Stimulated activated CD4-positive, alpha-beta T cell treated with anti-CD3 and anti-CD28 coated beads, Interleukin-4, amount 100 ng/mL, for 1 hour (primary cell): ENCODE results near the gene PPP1R8.
"Not testable (repeated sequence)": the region's sequence is repeated elsewhere in the genome, so short reads cannot be mapped to it uniquely, and the experiment has no call there.

Experiments used
- DNase-seq: peaks from one replicate; pipeline ENCODE4 v3.0.0-alpha.2; 2020

Gene PPP1R8

DNA sequence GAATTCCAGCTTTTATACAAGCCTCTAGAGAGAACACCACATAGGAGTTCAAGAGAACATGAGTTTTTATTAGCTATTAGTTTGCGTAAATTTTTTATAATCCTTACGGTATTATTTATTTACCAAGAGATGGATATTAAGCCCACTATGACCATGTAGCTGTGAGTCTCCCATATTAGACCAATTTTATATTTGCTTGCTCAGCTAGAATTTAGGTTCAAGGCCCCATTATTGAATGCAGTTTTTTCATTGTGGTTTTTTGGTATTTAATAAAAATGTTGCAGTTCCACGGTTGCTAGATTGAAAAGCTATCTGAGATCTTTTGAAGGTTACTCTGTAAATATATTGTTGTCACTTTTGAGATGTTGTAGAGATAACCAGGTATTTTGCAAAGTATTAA is 2.9 kb downstream of the PPP1R8 start:
- DNase-seq, result no peak

DNA sequence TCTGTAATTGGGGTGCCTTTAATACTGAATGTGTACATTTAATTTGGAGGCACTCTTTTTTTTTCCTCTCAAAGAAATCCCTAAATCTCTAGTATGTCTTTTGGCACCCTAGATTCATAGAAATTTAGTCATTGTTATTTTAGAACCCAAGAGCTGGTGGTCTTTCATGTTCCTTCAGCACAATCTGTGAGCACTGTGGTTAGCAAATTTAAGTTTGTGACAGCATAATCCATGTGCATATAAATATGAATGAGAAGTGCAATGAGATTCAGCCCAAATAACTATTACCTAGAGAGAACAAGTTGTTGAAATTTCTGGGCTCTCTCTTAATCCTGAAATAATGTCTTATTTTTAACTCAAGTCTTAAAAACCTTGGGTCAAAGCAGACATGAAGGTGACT is 4.5 kb downstream of the PPP1R8 start:
- no peak for DNase-seq

DNA sequence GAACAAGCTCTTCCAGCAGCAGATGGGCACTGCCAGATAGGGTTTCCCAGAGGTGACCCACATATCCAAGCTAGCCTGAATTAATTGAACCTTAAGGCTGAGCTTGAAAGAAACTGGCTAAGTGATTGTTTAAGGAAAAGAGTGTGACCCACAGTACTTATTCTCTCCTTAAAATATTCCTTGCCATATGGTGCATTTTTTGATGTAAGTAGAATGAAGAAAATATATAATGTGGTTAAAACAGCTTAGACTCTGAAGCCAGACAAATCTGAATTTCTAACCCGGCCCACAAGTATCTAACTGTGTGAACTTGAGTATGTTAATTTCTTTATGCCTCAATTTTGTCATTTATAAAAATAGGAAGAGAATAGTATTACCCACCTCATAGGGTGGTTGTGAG is 4.9 kb downstream of the PPP1R8 start:
- no peak for DNase-seq

DNA sequence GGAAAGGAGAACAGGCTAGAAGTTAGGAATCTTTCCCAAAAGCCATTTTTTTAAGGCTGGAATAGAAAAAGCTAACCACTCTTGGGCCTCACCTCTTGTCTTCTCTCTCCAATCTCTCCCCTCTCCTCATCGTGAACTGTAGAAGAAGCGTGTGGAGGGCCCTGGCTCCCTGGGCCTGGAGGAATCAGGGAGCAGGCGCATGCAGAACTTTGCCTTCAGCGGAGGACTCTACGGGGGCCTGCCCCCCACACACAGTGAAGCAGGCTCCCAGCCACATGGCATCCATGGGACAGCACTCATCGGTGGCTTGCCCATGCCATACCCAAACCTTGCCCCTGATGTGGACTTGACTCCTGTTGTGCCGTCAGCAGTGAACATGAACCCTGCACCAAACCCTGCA is 19.4 kb downstream of the PPP1R8 start:
- DNase-seq, result no peak

DNA sequence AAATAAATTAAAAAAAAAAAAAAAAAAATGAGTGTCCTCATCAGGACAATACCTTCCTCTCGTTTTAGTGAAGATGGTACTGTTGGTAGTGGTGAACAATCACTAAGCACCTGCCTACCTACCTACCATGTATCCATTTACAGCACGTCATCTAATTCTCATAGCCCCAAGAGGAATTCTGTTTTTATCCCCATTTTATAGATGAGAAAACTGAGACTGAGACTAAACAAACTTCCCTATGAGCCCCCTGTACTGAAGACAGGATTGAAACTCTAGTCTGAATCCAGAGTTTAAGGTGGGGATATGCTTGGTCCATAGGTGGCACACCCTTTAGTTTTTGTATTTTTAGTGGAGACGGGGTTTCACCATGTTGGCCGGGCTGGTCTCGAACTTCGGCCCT is 24.5 kb downstream of the PPP1R8 start:
- DNase-seq, result no peak

DNA sequence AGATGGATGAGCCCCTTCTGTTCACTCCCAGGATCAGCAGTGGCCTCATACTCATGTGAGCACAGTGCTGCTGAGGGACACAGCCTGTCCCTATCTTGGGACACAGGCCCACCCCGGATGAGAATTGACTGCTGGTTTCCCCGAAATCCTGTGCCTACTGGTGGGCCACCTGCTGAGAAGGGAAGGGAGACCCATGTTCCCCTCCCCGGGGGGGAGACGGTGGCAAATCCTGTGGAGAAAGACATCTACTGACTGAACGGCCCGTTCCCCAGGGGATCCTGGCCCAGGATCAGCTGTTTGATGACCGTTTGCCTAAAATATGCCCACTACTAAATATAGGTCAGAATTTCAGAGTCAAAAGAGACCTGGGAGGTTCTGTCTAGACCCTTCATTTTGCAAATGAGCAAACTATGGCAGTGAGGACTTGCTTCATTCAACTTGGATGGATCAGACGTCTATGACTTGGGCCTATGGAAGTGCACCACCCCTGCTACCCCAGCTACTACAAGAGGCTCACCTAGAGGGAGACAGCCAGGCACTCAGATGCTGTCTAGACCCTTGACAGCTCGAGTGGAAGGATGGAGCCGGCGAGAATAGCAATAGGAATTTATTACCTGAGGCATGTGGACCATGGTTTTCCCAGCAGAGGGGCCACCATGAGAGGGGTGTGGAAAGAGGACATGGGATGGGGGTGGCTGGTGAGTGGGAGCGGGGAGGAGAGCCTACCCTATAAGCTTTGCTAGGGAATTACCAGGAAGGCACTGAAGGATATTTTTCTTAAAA is 26.2 kb downstream of the PPP1R8 start:
- DNase-seq, result no peak

DNA sequence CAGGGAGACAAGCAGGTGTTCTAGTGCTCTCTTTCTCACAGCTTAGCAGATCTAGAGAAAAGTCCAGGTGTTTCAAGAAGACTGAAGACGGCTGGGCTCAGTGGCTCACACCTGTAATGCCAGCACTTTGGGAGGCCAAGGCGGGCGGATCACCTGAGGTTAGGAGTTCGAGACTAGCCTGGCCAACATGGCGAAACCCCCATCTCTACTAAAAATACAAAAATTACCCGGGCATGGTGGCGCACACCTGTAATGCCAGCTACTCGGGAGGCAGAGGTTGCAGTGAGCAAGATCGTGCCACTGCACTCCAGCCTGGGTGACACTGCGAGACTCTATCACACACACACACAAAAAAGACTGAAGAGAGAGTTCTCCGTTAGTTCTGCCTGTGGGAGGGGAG is 27.0 kb downstream of the PPP1R8 start:
- not testable (repeated sequence) for DNase-seq

DNA sequence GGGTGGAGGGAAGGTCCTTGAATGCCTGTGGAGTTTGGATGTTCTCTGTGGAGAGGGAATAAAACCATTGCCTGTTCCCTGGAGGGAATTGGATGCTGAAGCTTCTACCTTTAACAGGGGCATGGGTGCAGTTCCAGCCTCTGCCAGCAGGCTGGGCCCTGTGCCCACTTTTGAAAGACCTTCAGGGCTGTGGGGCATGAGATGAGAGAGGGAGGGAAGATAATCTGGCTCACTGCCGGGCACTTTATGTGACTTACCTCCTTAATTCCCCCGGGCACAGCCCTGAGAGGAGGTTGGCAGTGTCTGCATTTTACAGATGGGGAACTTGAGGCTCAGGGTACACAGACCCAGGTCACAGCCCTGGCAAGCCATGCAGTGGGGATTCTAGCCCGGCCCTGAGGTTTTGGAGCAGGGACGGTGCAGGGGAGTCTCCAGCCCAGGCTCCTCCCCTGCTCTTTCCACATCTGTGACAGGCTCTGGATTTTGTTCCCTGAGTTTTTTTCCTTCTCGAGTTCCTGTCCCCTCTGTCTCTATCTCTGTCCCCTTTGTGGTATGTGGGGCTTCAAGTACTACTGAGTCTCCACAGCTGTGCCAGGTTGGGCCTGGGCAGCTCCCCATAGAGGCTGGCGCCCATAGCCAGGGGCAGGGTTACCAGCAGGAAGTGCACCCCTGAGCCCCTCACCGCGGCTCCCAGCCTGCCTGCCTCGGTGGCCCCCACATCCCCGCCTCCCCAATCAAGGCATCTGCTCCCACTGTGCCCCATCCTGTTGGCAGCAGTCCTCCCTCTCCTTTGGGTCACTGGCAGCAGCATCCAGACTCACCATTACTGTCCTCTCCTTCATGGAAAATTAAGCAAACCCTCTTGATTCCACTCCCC is 27.7 kb downstream of the PPP1R8 start:
- DNase-seq, result peak; percentile 87

DNA sequence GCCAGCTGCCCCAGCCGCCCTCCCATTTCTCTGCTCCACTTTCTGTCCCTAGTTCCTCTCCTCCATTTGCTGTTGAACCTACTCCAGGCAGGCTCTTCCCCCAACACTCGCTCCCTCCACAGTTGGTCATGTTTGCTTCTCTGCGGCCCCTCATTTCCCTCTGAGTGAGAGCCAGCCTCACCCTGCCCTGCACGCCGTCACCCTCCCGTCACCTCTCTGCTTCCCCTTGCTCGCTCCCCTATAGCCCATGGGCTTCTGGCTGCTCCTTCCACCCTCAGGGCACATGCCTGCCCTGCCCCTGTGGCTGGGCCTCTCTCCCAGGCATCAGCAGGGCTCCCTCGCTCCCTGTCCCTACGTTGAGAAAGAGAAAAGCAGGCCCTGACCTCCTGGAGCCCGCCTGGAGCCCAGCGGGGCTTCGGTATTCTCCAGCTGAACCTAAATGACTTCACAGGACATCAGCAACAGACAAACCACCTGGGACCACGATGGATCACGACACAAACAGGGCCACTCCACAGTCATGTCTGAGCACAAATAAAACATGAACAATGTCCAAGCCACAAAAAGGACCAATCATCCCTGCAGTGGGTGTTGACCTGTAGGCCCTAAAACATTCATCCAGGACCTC is 28.5 kb downstream of the PPP1R8 start:
- no peak for DNase-seq

DNA sequence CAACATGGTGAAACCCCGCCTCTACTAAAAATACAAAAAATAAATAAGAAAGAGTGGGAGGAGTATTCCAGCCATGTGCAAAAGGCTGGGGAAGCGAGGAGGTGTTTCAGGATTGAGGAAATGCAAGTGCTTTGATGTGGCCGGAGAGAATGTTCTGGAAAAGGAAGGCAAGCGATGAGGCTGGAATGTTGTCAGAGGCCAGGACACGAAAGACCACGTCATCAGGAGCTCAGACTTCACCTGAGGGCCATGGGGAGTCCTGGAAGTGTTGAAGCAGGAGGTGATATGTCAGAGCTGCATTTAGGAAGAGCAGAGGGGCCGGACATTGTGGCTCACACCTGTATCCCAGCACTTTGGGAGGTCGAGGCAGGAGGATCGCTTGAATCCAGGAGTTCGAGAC is 30.9 kb downstream of the PPP1R8 start:
- DNase-seq, result no peak

DNA sequence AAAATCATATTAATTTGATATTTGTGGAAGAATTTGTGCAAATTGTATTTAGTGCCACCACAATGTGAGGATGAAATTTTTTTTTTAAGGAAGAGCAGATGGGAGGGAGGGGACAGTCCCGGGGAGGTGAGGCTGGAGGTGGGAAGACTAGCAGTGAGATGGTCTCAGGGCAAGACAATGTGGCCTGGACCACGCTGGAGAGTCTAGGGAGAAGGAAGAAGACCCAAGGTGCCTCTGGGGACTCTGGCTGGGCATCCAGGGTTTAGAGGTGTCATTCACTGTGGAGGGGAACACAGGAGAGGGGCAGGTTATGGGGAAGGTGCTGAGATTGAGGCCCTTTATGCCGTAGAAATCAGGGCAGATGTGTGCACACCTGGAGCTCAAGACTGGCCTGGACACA is 31.4 kb downstream of the PPP1R8 start:
- DNase-seq, result no peak

DNA sequence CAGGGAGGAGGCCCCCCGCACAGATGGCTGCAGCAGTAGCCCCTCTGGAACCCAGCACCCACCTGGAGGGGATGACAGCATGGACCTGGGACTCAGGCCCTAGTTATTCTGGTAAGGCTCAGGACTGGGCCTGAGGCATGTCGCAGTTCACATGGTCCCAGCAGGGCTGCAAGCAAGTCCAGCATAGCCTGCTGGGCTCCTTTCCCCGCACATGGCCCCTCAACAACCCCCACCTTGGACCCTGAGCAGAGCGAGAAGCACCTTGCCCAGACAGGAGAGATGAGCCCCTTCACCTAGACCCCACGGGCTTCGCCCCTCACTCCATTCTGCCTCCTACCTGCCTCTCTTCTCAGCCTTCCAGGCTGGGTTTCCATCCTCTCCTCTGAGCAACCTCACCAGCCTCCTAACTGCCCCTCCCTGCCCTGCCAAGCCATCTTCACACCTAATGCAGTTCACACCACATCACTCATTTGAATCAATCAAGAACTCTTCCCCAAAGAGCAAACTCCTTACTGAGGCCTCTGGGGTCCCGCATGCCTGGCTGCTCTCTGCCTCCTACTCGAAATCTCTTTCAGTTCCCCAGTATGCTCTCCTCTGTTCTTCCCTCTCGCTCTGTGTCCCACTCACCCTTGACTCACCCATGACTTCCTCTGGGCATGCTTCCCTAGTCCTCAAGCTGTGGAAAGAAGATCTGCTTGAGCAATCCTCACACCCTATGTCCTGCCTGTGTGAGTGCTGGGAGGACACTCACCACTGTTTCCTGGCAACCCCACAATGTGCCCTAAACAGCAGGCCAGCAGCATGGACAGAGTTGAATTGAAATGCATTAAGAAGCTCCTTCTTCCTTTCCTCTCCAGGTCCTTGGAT is 32.3 kb downstream of the PPP1R8 start:
- no peak for DNase-seq

DNA sequence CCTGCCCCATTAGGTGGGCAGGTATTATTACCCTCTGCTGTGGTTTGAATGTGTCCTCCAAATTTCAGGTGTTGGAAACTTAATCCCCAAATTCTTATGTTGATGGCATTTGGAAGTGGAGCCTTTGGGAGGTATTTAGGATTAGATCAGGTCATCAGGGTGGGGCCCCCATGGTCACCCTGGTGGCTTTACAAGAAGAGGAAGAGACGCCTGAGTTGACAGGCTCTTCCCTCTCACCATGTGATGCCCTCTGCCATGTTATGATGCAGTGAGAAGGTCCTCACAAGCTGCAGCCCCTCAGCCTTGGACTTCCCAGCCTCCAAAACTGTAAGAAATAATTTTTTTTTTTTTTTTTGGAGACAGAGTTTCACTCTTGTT is 32.9 kb downstream of the PPP1R8 start:
- no peak for DNase-seq

DNA sequence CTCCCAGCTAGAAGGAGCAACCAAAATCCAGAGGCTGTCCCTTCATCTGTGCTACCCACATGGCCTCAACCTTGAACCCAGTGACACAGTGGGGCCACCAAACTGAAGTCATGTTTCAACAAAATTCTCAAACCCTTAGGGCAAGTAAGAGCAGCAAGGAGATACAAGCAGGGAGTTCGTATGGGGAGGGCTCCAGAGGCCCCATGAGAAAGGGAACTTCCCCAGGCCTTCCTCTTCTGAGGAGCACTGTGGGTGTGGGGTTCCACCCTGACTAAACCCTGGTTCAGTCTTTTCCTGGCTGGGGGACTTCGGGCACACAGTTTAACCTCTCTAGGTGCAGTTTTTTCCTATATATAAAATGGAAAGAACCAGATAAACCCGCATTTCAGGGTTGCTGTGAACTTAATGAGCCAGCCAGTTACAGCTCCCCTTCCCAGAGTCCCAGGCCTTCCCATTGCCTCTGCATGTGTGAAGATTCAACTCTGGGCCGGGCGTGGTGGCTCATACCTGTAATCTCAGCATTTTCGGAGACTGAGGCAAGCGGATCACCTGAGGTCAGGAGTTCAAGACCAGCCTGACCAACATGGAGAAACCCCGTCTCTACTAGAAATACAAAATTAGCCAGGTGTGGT is 33.8 kb downstream of the PPP1R8 start:
- DNase-seq, result peak; percentile 50

DNA sequence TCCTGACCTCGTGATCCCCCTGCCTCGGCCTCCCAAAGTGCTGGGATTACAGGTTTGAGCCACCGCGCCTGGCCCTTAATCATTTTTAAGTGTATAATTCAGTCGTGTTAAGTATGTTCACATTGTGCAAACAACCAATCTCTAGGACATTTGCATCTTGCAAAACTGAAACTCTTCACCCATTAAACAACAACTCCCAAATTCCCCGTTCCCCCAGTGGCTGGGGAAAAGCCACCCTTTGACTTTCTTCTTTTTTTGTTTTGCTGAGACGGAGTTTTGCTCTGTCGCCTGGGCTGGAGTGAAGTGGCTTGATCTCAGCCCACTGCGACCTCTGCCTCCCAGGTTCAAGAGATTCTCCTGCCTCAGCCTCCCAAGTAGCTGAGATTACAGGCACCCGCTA is 35.2 kb downstream of the PPP1R8 start:
- DNase-seq, result no peak

DNA sequence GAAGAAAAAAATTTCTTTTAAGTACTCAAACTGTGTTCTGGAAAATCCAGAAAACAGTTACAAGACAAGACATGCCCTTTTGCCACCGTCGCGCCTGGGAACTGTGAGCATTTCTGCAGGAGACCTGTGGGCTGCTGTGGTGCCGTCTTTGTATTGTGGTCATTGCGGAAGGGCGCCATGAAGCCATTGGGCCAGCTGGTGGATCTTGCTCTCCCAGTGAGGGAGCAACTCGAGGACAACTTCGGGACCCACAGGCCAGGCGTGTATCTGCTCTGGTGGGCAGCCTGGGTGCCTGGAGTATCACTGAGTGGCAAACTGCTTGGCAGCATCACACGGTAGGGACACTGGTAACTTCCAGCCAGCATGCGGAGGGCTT is 38.0 kb downstream of the PPP1R8 start:
- DNase-seq, result no peak

DNA sequence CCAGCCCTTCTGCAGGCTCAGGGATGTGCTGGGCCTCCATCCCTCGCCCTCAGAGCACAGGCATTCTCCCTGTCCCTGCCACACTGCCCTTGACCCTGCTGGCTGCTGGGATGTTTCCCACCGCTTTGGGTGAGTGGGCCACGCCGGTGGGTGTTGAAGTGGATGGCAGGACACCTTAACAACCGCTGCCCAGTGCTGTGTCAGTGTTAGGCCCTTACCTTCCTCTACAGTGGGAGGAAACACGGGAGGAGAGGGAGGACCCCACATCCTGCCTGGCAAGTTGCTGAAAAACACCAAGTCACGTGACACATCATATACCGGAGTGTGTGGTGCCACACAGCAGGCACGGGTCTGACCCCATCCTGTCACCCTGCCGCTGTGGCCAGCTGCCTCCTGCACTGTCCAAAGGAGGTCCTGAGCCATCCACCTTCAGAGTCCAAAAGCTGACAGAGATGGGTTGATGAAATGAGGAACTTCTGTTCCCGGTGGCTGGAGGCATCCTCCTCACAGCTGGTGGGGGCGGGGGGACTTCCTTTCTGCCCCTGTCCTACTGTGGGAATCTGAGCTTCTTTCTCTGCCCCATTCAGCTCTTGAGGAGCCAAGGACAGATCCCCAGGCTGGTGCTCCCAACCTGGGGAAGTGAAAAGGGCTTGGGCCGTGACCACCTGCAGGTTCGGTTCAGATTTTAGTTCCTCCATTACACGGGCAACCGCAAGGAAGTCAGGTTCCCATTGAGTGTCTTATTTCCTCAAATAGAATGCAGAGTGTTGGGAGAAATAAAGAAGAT is 38.5 kb downstream of the PPP1R8 start:
- DNase-seq, result peak; percentile 42

DNA sequence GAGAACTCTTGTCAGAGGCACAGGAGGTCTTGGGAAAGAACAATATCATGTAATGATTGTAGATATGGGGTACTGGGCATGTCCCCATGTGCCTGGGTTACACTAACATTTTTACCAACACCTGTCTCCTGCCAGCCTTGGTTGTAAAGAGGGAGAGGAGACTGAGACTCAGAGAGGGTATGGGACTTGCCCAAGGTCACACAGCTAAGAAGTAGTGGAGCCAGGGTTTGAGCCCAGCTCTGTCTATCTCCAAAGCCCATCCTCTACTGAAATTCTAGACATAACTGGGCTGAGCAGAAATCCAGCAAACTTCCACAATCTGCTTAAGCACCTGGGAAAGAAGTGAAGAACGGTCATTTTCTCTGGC is 39.1 kb downstream of the PPP1R8 start:
- DNase-seq, result no peak

DNA sequence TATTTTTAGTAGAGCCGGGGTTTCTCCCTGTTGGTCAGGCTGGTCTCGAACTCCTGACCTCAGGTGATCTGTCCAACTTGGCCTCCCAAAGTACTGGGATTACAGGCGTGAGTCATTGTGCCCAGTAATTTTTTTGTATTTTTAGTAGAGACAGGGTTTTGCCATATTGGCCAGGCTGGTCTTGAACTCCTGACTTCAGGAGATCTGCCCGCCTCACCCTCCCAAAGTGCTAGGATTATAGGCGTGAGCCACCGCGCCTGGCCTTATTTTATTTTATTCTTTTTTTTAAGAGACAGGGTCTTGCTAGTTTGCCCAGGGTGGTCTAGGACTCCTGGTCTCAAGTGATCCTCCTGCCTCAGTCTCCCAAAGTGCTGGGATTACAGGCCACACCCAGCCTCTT is 40.5 kb downstream of the PPP1R8 start:
- not testable (repeated sequence) for DNase-seq

DNA sequence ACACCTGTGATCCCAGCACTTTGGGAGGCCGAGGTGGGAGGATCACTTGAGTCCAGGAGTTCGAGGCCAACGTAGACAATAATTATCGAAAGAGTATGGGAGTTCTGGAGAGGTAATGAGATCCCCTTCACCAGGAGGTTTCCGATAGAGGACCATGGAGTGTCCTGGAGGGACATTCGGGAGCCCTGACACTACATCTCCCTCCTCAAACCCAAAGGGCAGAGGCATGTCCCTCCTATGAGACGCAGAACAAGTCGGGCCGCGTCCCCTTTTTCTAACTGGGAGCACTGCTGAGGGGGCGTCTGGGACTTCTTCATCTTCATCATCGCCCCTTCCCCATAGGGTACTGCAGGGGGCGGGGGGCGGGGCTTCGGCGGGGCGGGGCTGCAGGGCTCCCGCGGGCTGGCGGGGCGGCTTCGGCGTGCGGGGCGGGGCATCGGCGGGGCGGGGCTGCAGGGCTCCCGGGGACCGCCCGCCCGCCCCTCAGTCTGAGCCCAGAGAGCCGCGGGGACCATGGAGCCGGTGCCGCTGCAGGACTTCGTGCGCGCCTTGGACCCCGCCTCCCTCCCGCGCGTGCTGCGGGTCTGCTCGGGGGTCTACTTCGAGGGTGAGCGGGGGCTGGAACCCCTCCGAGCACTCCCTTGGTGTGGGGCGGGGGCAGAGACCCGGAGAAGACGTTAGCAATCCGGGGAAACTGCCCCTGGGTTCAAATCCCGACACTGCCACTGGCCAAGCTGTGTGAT is 41.6 kb downstream of the PPP1R8 start, which contains the start of gene THEMIS2:
TSS of gene THEMIS2 (plus strand) at position 486 of the 743 bp plus-strand sequence. CDS start at position 514, 28 bp downstream.
- DNase-seq, result peak; percentile 85
